Dedifferentiated amniotic fluid mesenchymal stem cell (primary cell): Measurements from ENCODE around the gene SLC10A6.
A peak's percentile ranks its signal among the peaks of the same experiment; 100 is the strongest.

Source experiments
- DNase-seq: peaks from one replicate; pipeline ENCODE4 v3.0.0-alpha.2; 2016; ENCODE audit errors: extremely low spot score

The SLC10A6 gene

DNA sequence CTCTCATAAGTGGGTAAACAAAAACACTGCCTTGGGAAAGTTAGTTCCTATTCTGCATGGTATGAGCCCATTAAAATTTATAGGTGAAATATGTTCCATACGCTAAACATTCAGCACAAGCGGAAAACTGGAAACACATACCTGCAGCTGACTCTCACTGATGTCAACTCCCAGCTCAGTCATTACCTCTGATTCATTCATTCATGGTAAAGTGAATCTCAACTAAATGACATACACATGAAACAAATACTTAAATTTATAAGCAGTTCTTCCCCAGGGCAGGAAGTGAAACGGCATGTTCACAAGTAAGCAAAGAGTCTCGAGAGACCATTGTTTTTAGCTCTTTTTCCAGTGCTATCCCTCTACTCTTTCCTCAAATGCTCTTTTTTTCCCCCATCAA is 1.6 kb downstream of the SLC10A6 start:
- no peak for DNase-seq

- DNase-seq = no peak
Observed at GRCh38 chr4:86846921-86847320, 2.3 kb downstream of the SLC10A6 start.

DNA sequence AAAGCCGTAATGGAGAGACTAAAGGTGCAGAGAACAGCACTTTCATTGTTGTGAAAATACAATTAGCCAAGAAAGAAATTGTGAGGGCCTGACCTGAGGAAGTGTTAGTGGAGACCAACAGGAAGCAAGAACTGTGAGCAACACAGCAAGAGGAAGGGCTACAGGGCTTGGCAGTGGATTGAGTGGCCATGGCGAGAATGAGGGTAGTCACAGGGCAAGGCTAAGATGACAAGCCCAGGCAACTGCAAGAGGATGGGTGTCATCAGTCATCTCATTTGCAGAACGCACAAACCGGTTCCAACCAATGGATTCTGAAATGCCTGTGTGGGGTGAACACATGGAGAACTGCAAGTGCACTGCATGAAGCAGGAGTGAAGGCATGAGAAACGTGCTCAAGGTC is 3.6 kb downstream of the SLC10A6 start:
- no peak for DNase-seq

DNA sequence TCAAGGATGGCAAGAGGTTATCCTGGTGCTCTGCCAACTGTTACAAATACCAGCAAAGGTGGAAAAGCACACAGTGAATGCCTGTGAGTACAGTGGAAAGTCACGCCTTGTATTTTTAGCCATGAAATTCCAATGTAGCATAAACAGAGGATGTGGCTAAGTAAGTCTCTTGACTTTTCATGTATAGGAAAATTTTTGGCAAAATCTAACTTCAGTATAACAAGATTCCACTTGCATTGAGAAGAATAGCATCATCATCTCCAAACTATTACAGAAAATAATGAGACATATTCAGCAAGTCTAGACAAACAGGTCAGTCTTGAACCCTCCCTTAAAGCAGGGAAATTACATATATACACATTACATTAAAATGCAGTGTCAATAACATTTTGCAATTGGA is 7.9 kb downstream of the SLC10A6 start:
- no peak for DNase-seq

DNA sequence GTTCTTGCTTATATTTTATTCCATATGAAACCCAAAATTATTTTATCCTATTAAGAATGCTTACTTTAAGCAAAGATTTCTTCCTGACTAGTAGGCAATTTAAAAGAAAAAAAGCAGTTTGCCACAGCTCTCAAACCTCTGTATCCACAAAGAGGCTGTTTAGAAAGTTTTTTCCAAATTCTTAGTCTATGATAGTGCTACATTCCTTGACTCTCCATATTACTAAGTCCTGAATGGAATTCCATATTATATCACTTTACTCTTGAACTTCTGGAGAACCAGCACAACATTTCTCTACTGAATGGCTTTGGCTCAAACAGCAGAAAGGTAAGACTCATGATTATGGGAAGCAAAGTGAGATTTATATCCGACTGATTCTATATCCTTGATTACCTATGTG is 8.3 kb downstream of the SLC10A6 start:
- DNase-seq = no peak

DNA sequence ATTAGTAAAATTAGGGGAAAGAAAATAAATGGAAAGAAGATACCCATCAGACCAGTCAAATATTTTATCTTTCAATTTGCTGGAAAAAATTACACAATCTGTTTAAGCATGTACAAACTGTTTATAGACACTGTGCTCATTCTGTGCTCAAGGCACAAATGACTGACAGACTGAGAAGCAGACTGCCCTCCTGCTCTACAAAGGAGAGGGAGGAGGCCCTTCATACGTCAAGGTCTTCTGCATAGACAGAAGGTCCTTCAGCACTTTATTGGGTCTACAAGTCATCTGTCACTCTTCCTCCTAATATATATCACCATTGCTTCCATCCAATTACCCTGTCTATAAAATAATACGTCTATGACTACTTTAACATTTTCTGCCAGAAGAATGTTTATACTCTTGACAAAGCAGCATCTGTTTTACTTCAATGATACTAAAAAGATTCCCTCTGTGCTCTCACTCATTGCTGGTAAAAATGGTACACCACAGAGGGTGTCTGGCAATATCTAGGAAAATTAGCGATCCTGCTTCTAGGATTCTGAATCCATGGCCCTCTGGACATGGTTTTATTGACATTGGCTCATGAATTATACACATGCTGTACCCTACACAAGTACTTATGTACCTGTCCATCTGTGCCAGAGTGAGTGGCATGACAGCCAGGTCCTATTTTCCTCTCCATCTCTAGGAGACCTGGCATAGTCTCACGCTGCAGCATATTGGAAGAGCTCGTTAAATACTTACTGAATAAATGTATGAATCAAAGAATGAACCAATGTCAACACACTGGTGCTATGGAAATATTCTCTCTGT is 11.3 kb downstream of the SLC10A6 start:
- no peak for DNase-seq

- no peak for DNase-seq
Observed at GRCh38 chr4:86835677-86836076, 13.5 kb downstream of the SLC10A6 start.

DNA sequence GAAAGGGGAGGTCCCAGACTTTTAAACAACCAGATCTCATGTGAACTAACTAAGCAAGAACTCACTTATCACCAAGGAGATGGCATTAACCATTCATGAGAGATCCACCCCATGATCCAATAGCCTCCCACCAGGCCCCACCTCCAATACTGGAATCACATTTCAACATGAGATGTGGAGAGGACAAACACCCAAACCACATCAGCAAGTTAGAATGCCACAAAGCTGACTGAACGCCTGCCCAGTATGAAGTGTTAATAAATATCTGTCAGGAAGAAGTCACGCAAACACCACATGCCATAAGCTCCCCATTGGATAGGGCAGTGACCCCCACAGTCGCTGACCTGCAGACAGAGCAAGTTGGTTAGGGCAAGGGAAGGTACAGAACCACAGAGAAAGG is 14.3 kb downstream of the SLC10A6 start:
- no peak for DNase-seq

GRCh38 chr4:86833615-86834014 is 15.6 kb downstream of the SLC10A6 start:
- DNase-seq = no peak

GRCh38 chr4:86831262-86832130 is 17.7 kb downstream of the SLC10A6 start:
- peak; percentile 88 for DNase-seq

GRCh38 chr4:86825511-86825910 is 23.7 kb downstream of the SLC10A6 start:
- no peak for DNase-seq

- no peak for DNase-seq
Observed at GRCh38 chr4:86822136-86822535, 27.0 kb downstream of the SLC10A6 start.

DNA sequence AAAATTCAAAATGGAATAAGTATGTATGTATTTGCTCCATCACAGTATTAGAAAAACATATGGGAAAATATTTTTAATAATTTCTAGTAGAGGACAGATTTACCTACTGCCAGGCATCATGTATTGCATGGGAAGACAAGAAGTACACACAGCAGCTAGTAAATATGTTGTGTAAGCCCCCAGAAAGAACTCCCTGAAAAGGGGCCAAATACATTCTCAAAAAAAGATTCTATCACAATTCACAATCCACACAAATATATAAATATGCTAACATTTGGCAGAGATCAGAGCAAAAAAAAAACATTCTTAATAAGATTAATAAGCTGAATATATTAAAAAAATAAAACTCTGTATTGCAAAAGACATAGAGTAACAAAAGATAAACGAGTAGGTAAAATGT is 28.0 kb downstream of the SLC10A6 start:
- no peak for DNase-seq

GRCh38 chr4:86819561-86819960 is 29.6 kb downstream of the SLC10A6 start:
- no peak for DNase-seq

DNA sequence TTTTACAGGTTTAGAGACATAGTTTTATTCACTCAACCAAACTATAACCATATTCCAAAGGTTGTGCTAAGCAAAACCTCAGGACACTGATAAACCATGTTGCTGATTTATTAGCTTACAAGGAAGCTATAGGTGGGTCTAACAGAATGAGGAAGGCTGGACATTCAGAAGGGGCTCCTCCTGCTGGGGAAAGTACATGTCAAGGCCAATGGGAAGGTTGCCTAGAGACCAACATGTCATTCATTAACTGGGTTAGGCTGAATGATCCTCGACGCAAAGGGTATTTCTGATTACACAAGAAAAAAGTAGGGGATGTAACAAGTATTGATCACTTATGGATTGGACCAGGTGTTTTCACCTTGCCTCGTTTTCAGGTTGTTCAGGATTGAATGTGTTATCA is 30.3 kb downstream of the SLC10A6 start:
- DNase-seq = no peak

DNA sequence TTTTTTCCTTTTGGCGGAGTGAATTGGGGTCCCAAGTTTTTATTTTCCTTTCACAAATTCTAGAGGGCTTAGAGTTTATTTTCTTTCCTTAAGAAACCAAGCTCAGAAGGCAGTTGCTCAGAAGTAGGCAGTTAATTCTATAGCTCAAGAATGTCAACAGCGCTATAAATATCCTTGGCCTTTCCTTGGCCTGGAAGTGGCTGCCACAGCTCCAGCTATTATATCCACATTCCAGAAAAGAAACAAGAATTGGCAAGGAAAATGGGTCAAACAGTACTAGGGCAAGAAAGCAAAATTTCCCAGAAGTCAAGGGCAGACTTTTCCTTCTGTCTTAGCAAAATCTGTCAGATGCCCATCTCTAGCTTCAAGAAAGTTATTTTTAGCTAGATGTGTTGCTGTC is 31.0 kb downstream of the SLC10A6 start:
- DNase-seq = no peak

DNA sequence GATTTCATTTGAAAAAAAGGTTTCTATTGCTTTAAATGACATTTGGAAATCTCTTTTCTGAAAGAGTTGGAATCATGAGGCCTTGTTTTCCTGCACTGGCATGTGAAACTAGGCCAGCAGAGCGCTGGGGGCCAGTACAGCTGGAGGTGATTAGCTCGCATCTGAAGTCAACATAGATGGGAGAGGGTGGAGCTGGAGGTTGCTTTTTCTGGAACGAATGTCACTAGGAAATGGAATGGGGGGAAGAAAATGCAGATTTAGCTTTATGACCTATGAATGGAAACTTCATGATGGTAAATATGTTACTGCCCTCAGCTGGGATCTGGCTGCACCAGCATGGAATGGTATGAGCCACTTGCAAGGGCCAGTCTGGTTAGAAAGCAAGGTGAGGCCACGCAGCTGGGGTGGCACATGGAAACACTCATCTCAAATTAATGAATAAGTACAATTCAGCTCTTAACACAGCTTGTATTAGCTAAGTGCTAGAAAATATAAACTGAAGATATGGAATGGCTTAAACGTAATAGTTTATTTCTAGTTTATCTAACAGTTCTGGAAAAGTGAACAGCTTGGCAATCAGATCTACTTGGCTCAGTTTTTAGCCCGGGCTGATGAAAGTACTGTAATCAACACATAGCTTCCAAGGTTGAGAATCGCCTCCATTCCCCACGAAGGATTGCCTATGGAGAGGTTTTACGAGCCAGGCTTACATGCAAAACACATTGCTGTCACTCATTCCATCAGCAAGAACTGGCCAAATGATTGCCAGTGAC is 32.5 kb downstream of the SLC10A6 start:
- peak; percentile 31 for DNase-seq

- DNase-seq = no peak
Observed at GRCh38 chr4:86815653-86816052, 33.5 kb downstream of the SLC10A6 start.

GRCh38 chr4:86810847-86811246 is 38.3 kb downstream of the SLC10A6 start:
- DNase-seq = no peak

DNA sequence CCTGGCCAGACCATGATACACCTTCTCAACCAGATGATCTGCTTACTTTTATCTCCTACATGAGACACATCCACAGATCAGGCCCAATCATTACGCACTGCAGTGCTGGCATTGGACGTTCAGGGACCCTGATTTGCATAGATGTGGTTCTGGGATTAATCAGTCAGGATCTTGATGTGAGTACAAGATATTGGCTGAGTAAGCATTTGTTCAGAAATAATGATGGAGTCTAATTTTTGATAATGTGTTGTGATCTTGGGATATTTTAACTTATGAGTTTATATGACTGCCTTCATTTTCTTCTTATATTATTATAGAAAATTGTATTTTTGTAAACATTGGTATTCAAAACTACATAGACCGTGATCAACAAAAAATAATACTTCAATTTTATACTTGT is 39.4 kb downstream of the SLC10A6 start:
- DNase-seq = no peak

- no peak for DNase-seq
Observed at GRCh38 chr4:86791126-86791525, 58.1 kb downstream of the SLC10A6 start.

GRCh38 chr4:86788826-86789225 is 60.4 kb downstream of the SLC10A6 start:
- DNase-seq = no peak
